Fibroblast of lung (primary cell): ENCODE measurements around the gene KCND3. TPM values are rescaled to one million over a fixed set of nuclear protein-coding genes. Genes with fewer than 3 reads are reported as not detected.

Experiments
- DNase-seq, 2 donors: peaks; one replicate each; pipeline versions ENCODE4 v3.0.0 to v3.0.0-alpha.2; 2010; ENCODE audit warnings: low read depth in 2 of 2
- H2AFZ ChIP-seq: 2 replicates; pipeline ENCODE4 v1.5.1; 2012; ENCODE audit warnings: low read length, control low read depth, inconsistent platforms
- H3K27ac ChIP-seq: 2 replicates; pipeline ENCODE4 v1.5.1; 2011; ENCODE audit warnings: low read length, control low read depth; ENCODE audit not compliant: insufficient read depth
- H3K27me3 ChIP-seq: 2 replicates; pipeline ENCODE4 v1.5.1; 2011; ENCODE audit warnings: mild to moderate bottlenecking, low read length; ENCODE audit not compliant: control insufficient read depth, insufficient read depth
- H3K36me3 ChIP-seq: 2 replicates; pipeline ENCODE4 v1.5.1; 2011; ENCODE audit warnings: low read length; ENCODE audit not compliant: control insufficient read depth, insufficient read depth
- H3K4me1 ChIP-seq: 2 replicates; pipeline ENCODE4 v1.5.1; 2011; ENCODE audit warnings: low read length; ENCODE audit not compliant: control insufficient read depth, insufficient read depth; ENCODE audit errors: extremely low read depth
- H3K4me2 ChIP-seq: 2 replicates; pipeline ENCODE4 v1.5.1; 2011; ENCODE audit warnings: low read length, control low read depth; ENCODE audit not compliant: insufficient read depth; ENCODE audit errors: extremely low read depth
- H3K4me3 ChIP-seq, 4 experiments: fragments of 200-600 bp in 1 of 4; sonication (generic) in 1 of 4; replicated peaks in 1 of 4; 2 replicates each; pipeline ENCODE4 v1.5.1; 2011 to 2016; ENCODE audit warnings: low read length in 4 of 4, low read depth in 3 of 4, mild to moderate bottlenecking in 3 of 4, control low read depth in 2 of 4, inconsistent platforms in 1 of 4, mixed read lengths in 1 of 4; ENCODE audit not compliant: insufficient read depth in 1 of 4; ENCODE audit errors: control extremely low read depth in 1 of 4
- H3K79me2 ChIP-seq: 2 replicates; pipeline ENCODE4 v1.5.1; 2012; ENCODE audit warnings: mild to moderate bottlenecking, low read length, inconsistent platforms; ENCODE audit not compliant: control insufficient read depth, insufficient read depth
- H3K9ac ChIP-seq: 2 replicates; pipeline ENCODE4 v1.5.1; 2011; ENCODE audit warnings: mild to moderate bottlenecking, low read length, control low read depth; ENCODE audit not compliant: insufficient read depth
- H3K9me3 ChIP-seq: 2 replicates; pipeline ENCODE4 v1.5.1; 2012; ENCODE audit warnings: low read depth, low read length; ENCODE audit not compliant: control insufficient read depth, insufficient read depth
- H4K20me1 ChIP-seq: 2 replicates; pipeline ENCODE4 v1.5.1; 2011; ENCODE audit warnings: low read length; ENCODE audit not compliant: control insufficient read depth, insufficient read depth; ENCODE audit errors: extremely low read depth
- EZH2 ChIP-seq: IDR thresholded peaks from 2 replicates; pipeline ENCODE4 v1.5.1; 2012; ENCODE audit warnings: low read length, control low read depth, mild to moderate bottlenecking; ENCODE audit errors: missing control alignments
- polyA plus RNA-seq, 2 donors: library from polyadenylated mRNA; depleted of rRNA in 1 of 2; stranded (reverse) in 1 of 2; unstranded in 1 of 2; fragments of >200 nt; gene quantifications; 2 replicates each; pipeline ENCODE4 v1.2.1, GENCODE V29; 2011 to 2012; ENCODE audit warnings: missing spikeins in 1 of 2
- total RNA-seq: library from RNA; depleted of rRNA; stranded (reverse); fragments of >200 nt; gene quantifications from 2 replicates; pipeline ENCODE4 v1.2.1, GENCODE V29; 2014
- TF ChIP-seq, protein P1 (sequence below), 2 donors: IDR thresholded peaks in 1 of 2; conservative IDR thresholded peaks in 1 of 2; 1 replicate in 1 of 2; 2 replicates in 1 of 2; pipeline ENCODE4 v1.5.1; 2011 to 2012; ENCODE audit warnings: low read length in 2 of 2, control low read depth in 1 of 2, inconsistent platforms in 1 of 2, low read depth in 1 of 2, mild to moderate bottlenecking in 1 of 2

The KCND3 gene
- total and polyA plus RNA-seq, 2 donors (not counting 1 experiment from before 2014, with no cell fraction given) = 0.66 to 9.3 TPM

DNA sequence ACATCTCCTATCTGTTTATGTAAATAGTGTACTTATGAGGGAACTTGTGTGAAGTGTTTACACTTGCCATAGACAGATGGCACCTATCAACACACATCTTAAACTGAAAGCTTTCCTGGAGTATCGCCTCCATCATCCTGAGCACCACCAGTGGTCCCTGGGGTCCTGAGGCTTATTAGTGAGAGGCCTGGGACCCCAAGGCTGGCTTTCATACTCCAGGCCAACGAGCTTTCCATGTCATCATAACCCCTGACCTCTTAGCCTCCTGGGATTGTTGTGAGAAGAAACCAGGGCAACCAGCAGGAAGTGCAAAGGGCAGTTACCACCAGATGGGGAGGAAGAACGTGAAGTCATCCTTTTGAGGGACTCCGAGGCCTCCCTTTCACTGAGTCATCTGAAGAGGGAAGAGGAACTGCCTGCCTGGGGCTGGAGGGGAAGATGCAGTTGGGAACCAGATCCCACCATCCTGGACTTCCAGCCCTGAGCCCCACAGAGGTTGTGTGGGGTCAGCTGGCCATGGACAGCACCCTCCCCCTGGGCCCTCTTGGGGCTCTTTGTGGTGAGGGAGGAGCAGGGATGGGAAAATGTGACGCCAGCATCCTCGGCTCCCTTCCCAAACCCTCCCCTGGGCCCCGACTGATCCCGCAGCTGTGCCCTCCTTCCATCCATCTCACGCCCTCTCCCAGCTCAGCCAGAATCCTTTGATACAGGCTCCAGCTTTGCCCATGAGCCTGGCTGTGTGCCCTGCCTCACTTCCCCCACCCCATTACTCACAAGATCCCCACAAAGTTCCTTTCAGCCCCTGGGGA, 256.1 kb downstream of the KCND3 start:
- Histone ChIP-seq H3K36me3 (peaks cover 2% of the 10 kb centered on the region), H4K20me1 (no peaks in the 10 kb centered on the region), H3K4me1 (peaks cover 37% of the 10 kb centered on the region), H3K4me3 (no peak overlapping the region), H2AFZ (no peak overlapping the region), H3K4me2 (peak overlapping the region; percentile 45), H3K27me3 (no peaks in the 10 kb centered on the region), H3K9me3 (no peaks in the 10 kb centered on the region), H3K27ac (peak overlapping the region; percentile 83), H3K9ac (peak overlapping the region; percentile 51), H3K79me2 (peaks cover 56% of the 10 kb centered on the region)
- DNase-seq = peak; percentile 73 to 96
- TF ChIP-seq, protein P1, sequence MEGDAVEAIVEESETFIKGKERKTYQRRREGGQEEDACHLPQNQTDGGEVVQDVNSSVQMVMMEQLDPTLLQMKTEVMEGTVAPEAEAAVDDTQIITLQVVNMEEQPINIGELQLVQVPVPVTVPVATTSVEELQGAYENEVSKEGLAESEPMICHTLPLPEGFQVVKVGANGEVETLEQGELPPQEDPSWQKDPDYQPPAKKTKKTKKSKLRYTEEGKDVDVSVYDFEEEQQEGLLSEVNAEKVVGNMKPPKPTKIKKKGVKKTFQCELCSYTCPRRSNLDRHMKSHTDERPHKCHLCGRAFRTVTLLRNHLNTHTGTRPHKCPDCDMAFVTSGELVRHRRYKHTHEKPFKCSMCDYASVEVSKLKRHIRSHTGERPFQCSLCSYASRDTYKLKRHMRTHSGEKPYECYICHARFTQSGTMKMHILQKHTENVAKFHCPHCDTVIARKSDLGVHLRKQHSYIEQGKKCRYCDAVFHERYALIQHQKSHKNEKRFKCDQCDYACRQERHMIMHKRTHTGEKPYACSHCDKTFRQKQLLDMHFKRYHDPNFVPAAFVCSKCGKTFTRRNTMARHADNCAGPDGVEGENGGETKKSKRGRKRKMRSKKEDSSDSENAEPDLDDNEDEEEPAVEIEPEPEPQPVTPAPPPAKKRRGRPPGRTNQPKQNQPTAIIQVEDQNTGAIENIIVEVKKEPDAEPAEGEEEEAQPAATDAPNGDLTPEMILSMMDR (conservative IDR thresholded peaks at IDR 0.05 in 1 of 2, IDR thresholded peaks at IDR 0.05 in 1 of 2; ENCODE audit: low read depth in 1 of 2, low read length in 2 of 2) = no peak
- TF ChIP-seq EZH2 = no peak

GRCh38 chr1:111732718-111733117, 256.8 kb downstream of the KCND3 start:
- DNase-seq = no peak
- Histone ChIP-seq H3K27ac (peak overlapping the region; percentile 83), H3K4me3 (no peak overlapping the region), H2AFZ (no peak overlapping the region), H3K4me2 (peak overlapping the region; percentile 45), H3K4me1 (peaks cover 35% of the 10 kb centered on the region), H3K9me3 (no peaks in the 10 kb centered on the region), H3K79me2 (peaks cover 57% of the 10 kb centered on the region), H3K9ac (peak overlapping the region; percentile 47), H3K27me3 (no peaks in the 10 kb centered on the region), H3K36me3 (peaks cover 4% of the 10 kb centered on the region), H4K20me1 (no peaks in the 10 kb centered on the region)
- TF ChIP-seq, protein P1 (conservative IDR thresholded peaks at IDR 0.05 in 1 of 2, IDR thresholded peaks at IDR 0.05 in 1 of 2; ENCODE audit: low read depth in 1 of 2, low read length in 2 of 2) = no peak
- no peak for TF ChIP-seq EZH2

GRCh38 chr1:111731956-111732355, 257.5 kb downstream of the KCND3 start:
- Histone ChIP-seq H3K9ac (no peak overlapping the region), H3K27ac (no peak overlapping the region), H2AFZ (no peak overlapping the region), H3K36me3 (peaks cover 7% of the 10 kb centered on the region), H4K20me1 (no peaks in the 10 kb centered on the region), H3K4me1 (peaks cover 33% of the 10 kb centered on the region), H3K79me2 (peaks cover 49% of the 10 kb centered on the region), H3K9me3 (no peaks in the 10 kb centered on the region), H3K4me3 (no peak overlapping the region), H3K27me3 (no peaks in the 10 kb centered on the region), H3K4me2 (no peak overlapping the region)
- DNase-seq = no peak
- TF ChIP-seq, protein P1 (conservative IDR thresholded peaks at IDR 0.05 in 1 of 2, IDR thresholded peaks at IDR 0.05 in 1 of 2; ENCODE audit: low read depth in 1 of 2, low read length in 2 of 2) = no peak
- no peak for TF ChIP-seq EZH2
